Immature natural killer cell (primary cell): ENCODE results near the gene BTN1A1. TPM values are rescaled to one million over a fixed set of nuclear protein-coding genes. Genes with fewer than 3 reads are reported as not detected.
"Not testable (repeated sequence)": the region's sequence is repeated elsewhere in the genome, so short reads cannot be mapped to it uniquely, and the experiment has no call there.

Experiments used
- DNase-seq, 3 donors: peaks; one replicate each; pipeline ENCODE4 v3.0.0; 2022; ENCODE audit warnings: mixed read lengths in 1 of 3
- H3K27ac Mint-ChIP-seq, 6 donors: one replicate each; pipeline ENCODE4 v1.8.0; 2020; ENCODE audit warnings: mixed read lengths in 6 of 6, mild to moderate bottlenecking in 5 of 6, inconsistent platforms in 4 of 6, moderate library complexity in 3 of 6
- H3K27me3 Mint-ChIP-seq, 3 donors: one replicate each; pipeline ENCODE4 v1.8.0; 2020 to 2021; ENCODE audit warnings: low read depth in 3 of 3, mild to moderate bottlenecking in 3 of 3, mixed read lengths in 3 of 3, moderate library complexity in 3 of 3, inconsistent platforms in 1 of 3
- H3K36me3 Mint-ChIP-seq, 3 donors: one replicate each; pipeline ENCODE4 v1.8.0; 2020; ENCODE audit warnings: mixed read lengths in 3 of 3, inconsistent platforms in 2 of 3, mild to moderate bottlenecking in 2 of 3
- H3K4me1 Mint-ChIP-seq, 2 donors: one replicate each; pipeline ENCODE4 v1.8.0; 2020; ENCODE audit warnings: inconsistent platforms in 2 of 2, mild to moderate bottlenecking in 2 of 2, mixed read lengths in 2 of 2, moderate library complexity in 1 of 2
- H3K4me3 Mint-ChIP-seq, 5 donors: one replicate each; pipeline ENCODE4 v1.8.0; 2020; ENCODE audit warnings: mild to moderate bottlenecking in 5 of 5, mixed read lengths in 5 of 5, inconsistent platforms in 3 of 5, moderate library complexity in 3 of 5
- H3K9me3 Mint-ChIP-seq, 6 donors: one replicate each; pipeline ENCODE4 v1.8.0; 2020; ENCODE audit warnings: mild to moderate bottlenecking in 6 of 6, mixed read lengths in 6 of 6, inconsistent platforms in 4 of 6, moderate library complexity in 3 of 6
- polyA plus RNA-seq, 3 donors: library from polyadenylated mRNA; unstranded; fragments of 300-500 nt; fragmentation: Illumina TruSeq; gene quantifications; one replicate each; pipeline ENCODE4 v1.2.3, GENCODE V29; 2021

BTN1A1 gene, protein sequence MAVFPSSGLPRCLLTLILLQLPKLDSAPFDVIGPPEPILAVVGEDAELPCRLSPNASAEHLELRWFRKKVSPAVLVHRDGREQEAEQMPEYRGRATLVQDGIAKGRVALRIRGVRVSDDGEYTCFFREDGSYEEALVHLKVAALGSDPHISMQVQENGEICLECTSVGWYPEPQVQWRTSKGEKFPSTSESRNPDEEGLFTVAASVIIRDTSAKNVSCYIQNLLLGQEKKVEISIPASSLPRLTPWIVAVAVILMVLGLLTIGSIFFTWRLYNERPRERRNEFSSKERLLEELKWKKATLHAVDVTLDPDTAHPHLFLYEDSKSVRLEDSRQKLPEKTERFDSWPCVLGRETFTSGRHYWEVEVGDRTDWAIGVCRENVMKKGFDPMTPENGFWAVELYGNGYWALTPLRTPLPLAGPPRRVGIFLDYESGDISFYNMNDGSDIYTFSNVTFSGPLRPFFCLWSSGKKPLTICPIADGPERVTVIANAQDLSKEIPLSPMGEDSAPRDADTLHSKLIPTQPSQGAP
- polyA plus RNA-seq, result not detected

DNA sequence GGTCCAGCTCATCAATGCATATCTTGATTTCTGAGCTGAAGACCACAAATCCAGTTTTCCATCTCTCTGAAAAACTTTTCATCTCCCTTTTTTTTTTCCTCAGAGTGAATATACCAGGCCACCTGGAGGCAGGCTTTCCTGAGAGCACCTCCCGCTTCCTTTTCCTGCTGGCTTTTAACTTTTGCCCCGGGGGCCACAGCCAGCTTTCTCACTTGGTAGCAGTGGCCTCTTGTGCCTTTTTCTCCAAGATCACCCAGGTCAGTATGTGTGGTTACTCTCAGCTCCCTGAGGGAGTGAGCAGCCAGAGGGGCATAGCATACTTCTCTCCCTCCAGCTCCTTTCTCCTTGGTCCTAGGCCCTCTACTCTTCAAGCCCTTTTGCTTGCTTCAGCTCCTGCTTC lies at the start of gene BTN1A1:
Gene BTN1A1, plus strand, starts transcription at position 202 of the 400 bp plus-strand sequence. CDS start 984 bp downstream, outside the sequence.
- DNase-seq, result no peak
- Mint-ChIP-seq H3K36me3 (peaks cover 0 to 7% (median 4%) of the 10 kb centered on the region in 3 donors), H3K4me1 (peaks cover 11 to 16% of the 10 kb centered on the region in 2 donors), H3K9me3 (no peaks in the 10 kb centered on the region), H3K27me3 (peaks cover 2 to 20% (median 19%) of the 10 kb centered on the region in 3 donors), H3K27ac (no peak within 1 kb of the TSS), H3K4me3 (peak within 1 kb of the TSS; percentile 71 to 86 (median 78))

DNA sequence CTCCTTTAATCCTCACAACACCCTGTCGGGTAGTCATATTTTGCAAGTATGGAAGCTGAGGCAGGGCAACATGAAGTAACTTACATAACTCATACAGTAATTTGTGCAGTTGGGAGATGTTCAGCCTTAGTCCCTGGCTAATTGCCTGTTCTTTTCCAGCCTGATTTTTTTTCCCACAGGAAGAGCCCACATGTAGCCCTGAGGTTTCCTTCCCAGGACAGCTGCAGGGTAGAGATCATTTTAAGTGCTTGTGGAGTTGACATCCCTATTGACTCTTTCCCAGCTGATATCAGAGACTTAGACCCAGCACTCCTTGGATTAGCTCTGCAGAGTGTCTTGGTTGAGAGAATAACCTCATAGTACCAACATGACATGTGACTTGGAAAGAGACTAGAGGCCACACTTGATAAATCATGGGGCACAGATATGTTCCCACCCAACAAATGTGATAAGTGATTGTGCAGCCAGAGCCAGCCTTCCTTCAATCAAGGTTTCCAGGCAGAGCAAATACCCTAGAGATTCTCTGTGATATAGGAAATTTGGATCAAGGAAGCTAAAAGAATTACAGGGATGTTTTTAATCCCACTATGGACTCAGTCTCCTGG lies 47.4 kb upstream of the BTN1A1 start:
- Mint-ChIP-seq H3K27ac (peak overlapping the region in 5 of 6 donors; percentile 42 to 83 (median 52)), H3K36me3 (peaks cover 14 to 40% (median 33%) of the 10 kb centered on the region in 3 donors), H3K9me3 (no peaks in the 10 kb centered on the region), H3K4me1 (peaks cover 14 to 36% of the 10 kb centered on the region in 2 donors), H3K27me3 (peaks cover under 1 to 4% (median 2%) of the 10 kb centered on the region in 3 donors), H3K4me3 (no peak overlapping the region)
- no peak for DNase-seq

DNA sequence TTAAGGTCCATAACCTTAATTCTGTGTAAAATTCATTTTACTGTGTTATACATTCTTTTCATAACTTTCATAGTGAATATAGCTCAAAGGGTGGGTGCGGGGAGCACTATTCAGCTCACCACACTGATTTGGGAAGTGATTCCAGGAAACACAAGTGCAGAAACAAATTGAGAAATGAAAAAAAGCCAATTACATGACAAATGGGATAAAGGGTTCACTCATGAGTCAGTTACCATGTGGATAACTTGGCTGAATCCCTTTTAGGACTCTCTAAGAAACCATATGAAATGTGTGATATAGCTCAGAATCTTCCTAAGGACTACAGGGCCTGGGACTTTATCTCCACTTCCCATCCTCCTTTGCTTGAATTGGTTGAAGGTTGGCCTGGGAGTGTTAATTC lies 45.5 kb upstream of the BTN1A1 start:
- H3K4me1 Mint-ChIP-seq, result peaks cover 30 to 48% of the 10 kb centered on the region in 2 donors

DNA sequence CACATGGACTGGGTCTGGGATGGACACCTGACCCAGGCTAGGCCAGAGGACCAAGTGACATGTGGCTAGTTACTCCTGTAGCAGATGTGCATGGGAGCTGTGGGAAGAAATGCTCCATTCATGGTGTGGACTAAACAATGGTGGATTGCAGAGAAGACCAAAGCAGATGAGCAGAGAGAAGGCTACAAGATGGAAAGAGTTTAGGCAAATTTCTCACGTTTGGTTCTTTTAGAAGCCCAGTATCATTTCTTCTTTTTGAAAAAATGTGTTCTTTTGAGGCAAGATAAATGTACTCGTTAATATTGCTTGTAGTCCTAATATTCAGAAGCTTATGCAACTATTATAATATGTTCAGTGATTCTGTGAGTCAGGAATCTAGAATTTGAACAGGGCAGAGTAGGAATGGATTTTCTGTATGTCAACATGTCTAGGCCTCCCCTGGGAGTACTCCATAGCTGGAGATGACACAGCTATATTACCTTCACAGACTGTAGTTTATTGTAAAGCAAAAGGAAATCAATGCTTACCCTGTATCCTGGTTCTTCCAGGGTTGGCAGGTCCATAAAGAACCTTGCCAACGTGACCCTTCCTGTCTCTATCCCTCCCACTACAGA lies 44.6 kb upstream of the BTN1A1 start:
- no peak for DNase-seq
- peaks cover 2 to 5% (median 4%) of the 10 kb centered on the region in 3 donors for H3K27me3 Mint-ChIP-seq
- no peak overlapping the region for H3K4me3 Mint-ChIP-seq
- no peaks in the 10 kb centered on the region for H3K9me3 Mint-ChIP-seq
- H3K4me1 Mint-ChIP-seq, result peaks cover 38 to 57% of the 10 kb centered on the region in 2 donors
- peak overlapping the region in 4 of 6 donors; percentile 33 to 85 (median 40) for H3K27ac Mint-ChIP-seq
- peaks cover 4 to 30% (median 19%) of the 10 kb centered on the region in 3 donors for H3K36me3 Mint-ChIP-seq

More for the DNA sequence above, 45.5 kb upstream of the BTN1A1 start:
- H3K4me3 Mint-ChIP-seq, result no peak overlapping the region
- peak overlapping the region in 3 of 6 donors; percentile 23 to 34 (median 31) for H3K27ac Mint-ChIP-seq
- H3K36me3 Mint-ChIP-seq, result peaks cover 7 to 30% (median 21%) of the 10 kb centered on the region in 3 donors
- no peaks in the 10 kb centered on the region for H3K9me3 Mint-ChIP-seq
- DNase-seq, result no peak
- H3K27me3 Mint-ChIP-seq, result peaks cover 2 to 7% (median 4%) of the 10 kb centered on the region in 3 donors

DNA sequence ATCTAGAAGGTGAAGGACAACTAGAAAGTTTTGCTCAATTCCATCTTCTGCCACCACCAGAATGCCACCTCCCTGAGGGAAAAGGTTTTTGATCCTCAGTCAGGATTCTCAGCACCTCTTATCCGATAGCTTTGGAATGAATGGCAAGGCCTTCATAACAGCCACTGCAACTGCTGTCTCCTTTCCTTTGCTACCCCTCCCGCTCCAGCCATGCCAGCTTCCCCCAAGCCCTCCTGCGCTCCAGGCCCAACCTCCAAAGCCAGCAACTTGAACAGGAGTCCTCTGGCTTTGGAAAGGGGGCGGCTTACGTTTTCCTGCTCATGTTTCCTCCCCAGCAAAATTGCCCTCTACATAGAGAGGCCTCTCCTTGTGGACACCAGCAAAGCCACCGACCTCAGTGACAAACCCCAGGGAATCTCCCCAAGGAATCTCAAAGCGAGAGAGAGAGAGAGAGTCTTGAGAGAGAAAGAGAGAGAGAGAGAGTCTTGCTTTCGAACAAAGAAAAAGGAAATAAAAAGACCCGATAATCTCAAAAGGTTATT lies 42.8 kb upstream of the BTN1A1 start:
- Mint-ChIP-seq H3K27me3 (peaks cover 2 to 4% (median 4%) of the 10 kb centered on the region in 3 donors), H3K36me3 (peaks cover 12 to 28% (median 16%) of the 10 kb centered on the region in 3 donors), H3K4me1 (peaks cover 53 to 66% of the 10 kb centered on the region in 2 donors), H3K27ac (peak overlapping the region; percentile 89 to 99 (median 98)), H3K9me3 (no peaks in the 10 kb centered on the region), H3K4me3 (peak overlapping the region; percentile 97 to 100 (median 99))
- no peak for DNase-seq

DNA sequence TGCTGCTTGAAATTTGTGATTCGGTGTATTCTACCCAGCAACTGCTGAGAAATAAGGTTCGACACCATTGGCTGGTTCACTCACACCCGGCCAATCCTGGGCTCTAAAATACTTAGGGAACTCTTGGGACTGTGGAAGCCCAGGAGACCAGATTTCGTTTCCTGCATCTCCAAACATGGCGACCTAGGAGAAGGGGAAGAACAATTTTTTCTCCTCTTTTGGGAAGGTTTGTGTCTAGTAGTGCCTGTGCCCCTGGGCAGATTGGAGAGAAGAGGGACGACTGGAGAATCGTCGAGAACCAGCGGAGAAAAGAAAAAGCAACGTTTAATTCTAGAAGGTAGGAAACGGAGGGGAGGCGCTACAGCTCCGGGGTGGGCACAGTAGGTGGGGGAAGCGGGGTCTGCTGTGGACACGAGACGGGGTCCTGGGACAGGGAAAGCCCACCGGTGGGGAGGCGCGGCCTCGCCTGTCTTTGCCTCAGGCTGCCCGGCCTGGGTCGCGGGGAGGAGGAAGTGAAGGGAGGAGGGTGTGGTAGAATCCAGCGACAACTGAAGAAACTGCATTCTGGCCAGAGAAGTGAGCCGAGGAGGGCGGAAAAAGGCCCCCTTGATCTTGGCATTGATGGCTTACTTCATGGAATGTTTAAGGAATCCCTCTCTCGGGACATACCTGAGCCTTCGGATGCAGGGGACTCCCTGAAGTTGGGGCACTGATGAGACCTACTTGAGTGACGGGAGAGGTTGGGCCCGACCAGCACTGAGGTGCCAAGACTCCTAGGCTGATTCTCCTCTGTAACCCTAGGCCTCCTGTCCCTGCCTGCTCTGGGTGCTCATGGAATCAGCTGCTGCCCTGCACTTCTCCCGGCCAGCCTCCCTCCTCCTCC lies 42.1 kb upstream of the BTN1A1 start, which contains the start of gene BTN2A1:
Gene BTN2A1, plus strand, starts transcription at position 150 of the 883 bp plus-strand sequence. Its CDS starts 682 bp downstream, at position 832.
- Mint-ChIP-seq H3K9me3 (no peaks in the 10 kb centered on the region), H3K36me3 (peaks cover 15 to 34% (median 21%) of the 10 kb centered on the region in 3 donors), H3K4me1 (peaks cover 60 to 68% of the 10 kb centered on the region in 2 donors), H3K4me3 (peak within 1 kb of the TSS; percentile 97 to 100 (median 99)), H3K27ac (peak within 1 kb of the TSS; percentile 89 to 99 (median 98)), H3K27me3 (peaks cover 2 to 4% (median 4%) of the 10 kb centered on the region in 3 donors)
- peak; percentile 79 to 80 (median 79) for DNase-seq

DNA sequence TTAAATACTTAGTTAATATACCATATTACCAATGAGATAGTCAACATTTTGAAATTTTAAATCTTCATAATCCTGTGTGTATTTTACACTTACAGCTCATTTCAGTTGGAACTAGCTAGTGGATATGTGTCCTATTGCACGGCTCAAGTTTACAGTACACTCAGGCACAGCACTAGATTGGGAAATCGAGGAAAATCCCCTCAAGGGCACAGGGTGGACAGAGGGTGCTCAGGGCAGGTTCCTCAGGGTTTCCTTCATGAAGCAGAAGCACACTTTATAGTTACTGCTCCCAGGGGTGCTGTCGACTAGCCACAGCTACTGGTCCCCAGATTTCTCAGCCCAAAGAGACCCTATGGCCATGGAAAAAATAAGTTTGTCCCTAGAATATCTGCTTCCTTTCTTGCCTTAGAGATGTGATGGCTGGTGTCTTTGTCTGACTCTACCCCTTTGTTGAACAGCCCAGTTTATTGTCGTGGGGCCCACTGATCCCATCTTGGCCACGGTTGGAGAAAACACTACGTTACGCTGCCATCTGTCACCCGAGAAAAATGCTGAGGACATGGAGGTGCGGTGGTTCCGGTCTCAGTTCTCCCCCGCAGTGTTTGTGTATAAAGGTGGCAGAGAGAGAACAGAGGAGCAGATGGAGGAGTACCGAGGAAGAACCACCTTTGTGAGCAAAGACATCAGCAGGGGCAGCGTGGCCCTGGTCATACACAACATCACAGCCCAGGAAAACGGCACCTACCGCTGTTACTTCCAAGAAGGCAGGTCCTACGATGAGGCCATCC lies 40.9 kb upstream of the BTN1A1 start:
- peaks cover 2 to 4% (median 4%) of the 10 kb centered on the region in 3 donors for H3K27me3 Mint-ChIP-seq
- peak overlapping the region; percentile 51 to 89 (median 80) for H3K27ac Mint-ChIP-seq
- peak overlapping the region; percentile 69 to 99 (median 76) for H3K4me3 Mint-ChIP-seq
- peaks cover 66 to 75% of the 10 kb centered on the region in 2 donors for H3K4me1 Mint-ChIP-seq
- no peak for DNase-seq
- H3K9me3 Mint-ChIP-seq, result no peaks in the 10 kb centered on the region
- H3K36me3 Mint-ChIP-seq, result peaks cover 24 to 46% (median 31%) of the 10 kb centered on the region in 3 donors

DNA sequence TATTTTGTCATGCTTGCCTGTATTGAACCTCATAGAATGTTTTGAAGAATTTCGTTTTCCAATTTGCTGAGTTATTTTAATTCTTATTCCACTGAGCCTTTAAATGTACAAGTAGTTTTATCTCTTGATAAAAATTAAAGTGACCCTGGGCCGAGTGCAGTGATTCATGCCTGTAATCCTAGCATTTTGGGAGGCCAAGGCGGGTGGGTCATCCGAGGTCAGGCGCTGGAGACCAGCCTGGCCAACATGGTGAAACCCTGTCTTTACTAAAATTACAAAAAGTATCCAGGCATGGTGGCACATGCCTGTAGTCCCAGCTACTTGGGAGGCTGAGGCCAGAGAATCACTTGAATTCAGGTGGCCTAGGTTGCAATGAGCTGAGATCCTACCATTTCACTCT lies 38.8 kb upstream of the BTN1A1 start:
- H3K27me3 Mint-ChIP-seq, DNase-seq, H3K9me3 Mint-ChIP-seq: not testable (repeated sequence)
- peaks cover 70 to 83% of the 10 kb centered on the region in 2 donors for H3K4me1 Mint-ChIP-seq
- H3K36me3 Mint-ChIP-seq, result peaks cover 40 to 67% (median 48%) of the 10 kb centered on the region in 3 donors
- peak overlapping the region in 4 of 6 donors; percentile 14 to 72 (median 41) for H3K27ac Mint-ChIP-seq
- peak overlapping the region; percentile 2 to 99 (median 63) for H3K4me3 Mint-ChIP-seq

DNA sequence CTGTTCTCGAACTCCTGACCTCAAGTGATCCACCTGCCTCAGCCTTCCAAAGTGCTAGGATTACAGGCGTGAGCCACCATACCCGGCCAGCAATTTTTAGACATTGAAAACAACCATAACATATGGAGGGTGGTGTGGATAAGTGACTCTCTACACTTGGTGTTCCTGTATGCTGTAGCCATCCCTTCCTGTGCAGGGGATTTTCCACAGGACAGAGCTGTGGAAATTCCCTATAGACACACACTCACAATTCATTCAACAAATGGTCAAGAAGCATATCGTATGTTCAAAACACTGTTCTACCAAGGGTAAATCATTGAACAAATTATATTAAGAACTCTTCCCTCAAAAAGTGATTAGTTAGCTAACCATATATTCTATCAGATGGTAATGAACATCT lies 36.1 kb upstream of the BTN1A1 start:
- peaks cover 47 to 57% of the 10 kb centered on the region in 2 donors for H3K4me1 Mint-ChIP-seq
- H3K9me3 Mint-ChIP-seq, result no peaks in the 10 kb centered on the region
- no peak overlapping the region for H3K4me3 Mint-ChIP-seq
- H3K27ac Mint-ChIP-seq, result peak overlapping the region in 5 of 6 donors; percentile 37 to 71 (median 53)
- no peak for DNase-seq
- no peaks in the 10 kb centered on the region for H3K27me3 Mint-ChIP-seq
- H3K36me3 Mint-ChIP-seq, result peaks cover 58 to 84% (median 64%) of the 10 kb centered on the region in 3 donors

DNA sequence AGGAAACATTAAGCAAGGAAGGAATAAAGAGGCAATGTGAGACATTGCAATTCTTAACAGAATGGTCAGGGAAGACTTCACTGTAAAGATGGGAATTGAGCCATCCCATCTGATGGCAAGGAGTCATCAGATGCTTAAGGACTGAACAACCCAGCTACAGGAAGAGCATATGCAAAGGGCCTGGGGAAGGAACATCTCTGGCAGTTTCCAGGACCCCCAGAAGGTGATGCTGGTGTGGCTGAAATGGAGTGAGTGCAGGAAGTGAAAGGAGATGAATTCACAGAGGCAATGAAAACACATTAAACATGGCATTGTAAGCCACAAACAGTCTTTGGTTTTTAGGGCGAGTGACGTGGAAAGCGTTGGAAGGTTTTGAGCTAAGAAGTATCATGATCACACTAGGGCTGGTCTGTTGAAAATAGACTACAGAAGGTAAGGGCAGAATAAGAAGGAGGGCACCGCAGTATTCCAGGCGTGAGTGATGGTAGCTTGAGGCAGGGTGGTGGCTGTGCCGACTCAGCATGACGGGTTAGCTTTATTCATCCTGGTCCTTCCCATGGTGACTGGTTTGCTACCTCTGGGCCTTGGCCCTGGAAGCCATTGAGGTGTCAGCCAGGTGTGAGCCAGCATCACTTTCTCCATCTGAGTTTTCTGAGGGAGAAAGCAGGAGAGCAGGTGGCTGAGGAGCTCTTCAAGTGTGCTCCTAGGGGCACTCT lies 35.5 kb upstream of the BTN1A1 start:
- DNase-seq, result no peak
- peak overlapping the region; percentile 15 to 71 (median 56) for H3K27ac Mint-ChIP-seq
- peaks cover 54 to 79% (median 61%) of the 10 kb centered on the region in 3 donors for H3K36me3 Mint-ChIP-seq
- H3K9me3 Mint-ChIP-seq, result no peaks in the 10 kb centered on the region
- H3K4me3 Mint-ChIP-seq, result no peak overlapping the region
- no peaks in the 10 kb centered on the region for H3K27me3 Mint-ChIP-seq
- H3K4me1 Mint-ChIP-seq, result peaks cover 41 to 51% of the 10 kb centered on the region in 2 donors

DNA sequence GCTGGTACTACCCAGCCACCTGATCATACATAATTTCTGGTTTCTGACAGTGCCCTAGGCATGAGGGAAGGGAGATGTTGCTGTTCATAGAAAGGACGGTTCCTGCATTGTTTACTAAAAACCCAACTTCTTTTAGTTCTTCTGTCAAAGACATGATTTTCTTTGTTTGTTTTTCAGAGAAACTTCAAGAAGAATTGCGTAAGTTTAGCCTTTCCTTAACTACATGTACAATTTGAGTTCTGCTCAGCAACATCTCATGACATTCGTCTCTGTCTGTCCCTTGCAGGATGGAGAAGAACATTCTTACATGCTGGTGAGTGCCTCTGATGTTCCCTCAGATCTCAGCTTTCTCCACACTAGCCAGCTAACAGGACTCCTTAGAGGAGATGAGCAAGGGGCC lies 34.3 kb upstream of the BTN1A1 start:
- H3K27me3 Mint-ChIP-seq, result no peaks in the 10 kb centered on the region
- peaks cover 54 to 67% (median 57%) of the 10 kb centered on the region in 3 donors for H3K36me3 Mint-ChIP-seq
- no peak for DNase-seq
- H3K4me1 Mint-ChIP-seq, result peaks cover 29 to 39% of the 10 kb centered on the region in 2 donors
- H3K27ac Mint-ChIP-seq, result peak overlapping the region in 4 of 6 donors; percentile 51 to 66 (median 58)
- no peak overlapping the region for H3K4me3 Mint-ChIP-seq
- no peaks in the 10 kb centered on the region for H3K9me3 Mint-ChIP-seq
